ENCODE measurements around the gene PTOV1. TPM values are rescaled to one million over a fixed set of nuclear protein-coding genes. Genes with fewer than 3 reads are reported as not detected.

The PTOV1 gene
- total RNA-seq, 1 donor from 2014 or later = 124 TPM

DNA sequence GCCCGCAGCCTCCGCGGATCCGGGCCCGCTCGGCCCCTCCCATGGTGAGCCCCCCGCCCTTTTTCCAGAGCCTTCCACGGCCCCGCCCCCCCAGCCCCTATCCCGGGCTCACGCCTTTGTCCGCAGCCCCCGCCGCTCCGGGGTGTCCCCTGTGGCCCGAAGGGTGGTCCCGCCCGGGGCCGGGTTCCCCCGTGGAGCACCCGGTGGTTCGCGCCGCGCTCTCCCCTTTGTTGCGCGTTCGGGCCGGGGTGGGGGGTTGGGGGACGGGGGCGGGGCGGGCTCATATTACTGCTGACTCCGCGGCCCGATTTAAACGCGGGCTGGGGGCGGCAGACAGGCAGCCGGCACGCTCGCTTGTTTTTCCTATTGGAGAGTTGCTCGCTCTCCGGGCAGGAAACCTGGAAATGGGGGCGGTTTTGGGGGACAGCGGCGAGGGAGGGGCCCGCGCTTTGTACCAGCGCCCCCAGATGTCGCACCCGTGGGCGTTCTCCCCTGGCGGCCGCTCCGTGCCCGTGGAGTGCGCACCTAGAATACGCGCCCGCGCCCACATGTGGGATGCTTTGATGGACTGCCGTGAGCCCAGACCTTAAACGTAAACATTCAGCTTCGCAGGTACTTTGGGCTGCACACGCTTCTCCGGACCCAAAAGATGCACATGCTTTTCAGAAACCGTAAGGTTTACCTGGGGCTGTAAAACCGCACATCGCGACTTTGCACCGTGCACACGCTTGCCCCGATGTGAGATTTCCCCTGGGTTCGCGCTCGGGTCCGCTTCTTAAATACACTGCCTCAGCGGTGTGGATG, 699 bp downstream of the PTOV1 start:
- intact Hi-C loops (cut with DNase I) = no loop called here
- Histone ChIP-seq H3K36me3 (peaks cover 18% of the 10 kb centered on the region), H3K27me3 (ENCODE audit: low read depth) (no peaks in the 10 kb centered on the region), H3K4me3 (peak overlapping the region; percentile 96), H3K4me1 (peaks cover 27% of the 10 kb centered on the region), H3K9me3 (no peaks in the 10 kb centered on the region), H3K27ac (peak overlapping the region; percentile 99)
- no peak for ATAC-seq
- TF ChIP-seq, protein P1, sequence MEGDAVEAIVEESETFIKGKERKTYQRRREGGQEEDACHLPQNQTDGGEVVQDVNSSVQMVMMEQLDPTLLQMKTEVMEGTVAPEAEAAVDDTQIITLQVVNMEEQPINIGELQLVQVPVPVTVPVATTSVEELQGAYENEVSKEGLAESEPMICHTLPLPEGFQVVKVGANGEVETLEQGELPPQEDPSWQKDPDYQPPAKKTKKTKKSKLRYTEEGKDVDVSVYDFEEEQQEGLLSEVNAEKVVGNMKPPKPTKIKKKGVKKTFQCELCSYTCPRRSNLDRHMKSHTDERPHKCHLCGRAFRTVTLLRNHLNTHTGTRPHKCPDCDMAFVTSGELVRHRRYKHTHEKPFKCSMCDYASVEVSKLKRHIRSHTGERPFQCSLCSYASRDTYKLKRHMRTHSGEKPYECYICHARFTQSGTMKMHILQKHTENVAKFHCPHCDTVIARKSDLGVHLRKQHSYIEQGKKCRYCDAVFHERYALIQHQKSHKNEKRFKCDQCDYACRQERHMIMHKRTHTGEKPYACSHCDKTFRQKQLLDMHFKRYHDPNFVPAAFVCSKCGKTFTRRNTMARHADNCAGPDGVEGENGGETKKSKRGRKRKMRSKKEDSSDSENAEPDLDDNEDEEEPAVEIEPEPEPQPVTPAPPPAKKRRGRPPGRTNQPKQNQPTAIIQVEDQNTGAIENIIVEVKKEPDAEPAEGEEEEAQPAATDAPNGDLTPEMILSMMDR (IDR thresholded peaks at IDR 0.05) = no peak
- peak; percentile 53 for DNase-seq

DNA sequence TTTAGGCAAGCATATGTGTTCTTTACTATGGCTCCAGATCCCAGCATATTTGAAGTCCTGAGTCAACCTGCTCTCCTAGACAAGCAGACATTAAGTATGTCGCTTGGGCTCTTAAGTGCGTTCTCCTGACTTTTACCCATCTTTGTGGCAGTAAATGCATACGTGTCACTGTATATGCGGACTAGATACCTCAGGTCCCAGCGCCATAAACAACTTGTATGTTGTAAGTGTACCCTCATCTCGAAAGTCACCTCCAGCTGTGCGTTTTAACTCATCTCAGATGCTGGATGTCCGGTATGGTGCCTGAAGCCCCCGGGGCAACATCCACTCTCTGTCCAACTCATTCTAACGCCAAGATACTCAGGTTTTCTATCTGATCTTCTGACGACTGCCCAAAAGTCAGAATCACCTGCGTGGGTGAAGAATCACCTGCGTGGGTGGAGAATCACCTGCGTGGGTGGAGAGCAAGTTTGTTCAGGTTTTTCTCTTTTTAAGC, 1.7 kb downstream of the PTOV1 start:
- H3K9me3 ChIP-seq = no peaks in the 10 kb centered on the region
- no peaks in the 10 kb centered on the region for H3K27me3 ChIP-seq (ENCODE audit: low read depth)
- intact Hi-C loops (cut with DNase I) = no loop called here
- ATAC-seq (no peak), DNase-seq (no peak)
- peak overlapping the region; percentile 96 for H3K4me3 ChIP-seq
- no peak overlapping the region for H3K27ac ChIP-seq
- H3K4me1 ChIP-seq = peaks cover 27% of the 10 kb centered on the region
- peaks cover 29% of the 10 kb centered on the region for H3K36me3 ChIP-seq
- TF ChIP-seq, protein P1 (IDR thresholded peaks at IDR 0.05) = no peak

DNA sequence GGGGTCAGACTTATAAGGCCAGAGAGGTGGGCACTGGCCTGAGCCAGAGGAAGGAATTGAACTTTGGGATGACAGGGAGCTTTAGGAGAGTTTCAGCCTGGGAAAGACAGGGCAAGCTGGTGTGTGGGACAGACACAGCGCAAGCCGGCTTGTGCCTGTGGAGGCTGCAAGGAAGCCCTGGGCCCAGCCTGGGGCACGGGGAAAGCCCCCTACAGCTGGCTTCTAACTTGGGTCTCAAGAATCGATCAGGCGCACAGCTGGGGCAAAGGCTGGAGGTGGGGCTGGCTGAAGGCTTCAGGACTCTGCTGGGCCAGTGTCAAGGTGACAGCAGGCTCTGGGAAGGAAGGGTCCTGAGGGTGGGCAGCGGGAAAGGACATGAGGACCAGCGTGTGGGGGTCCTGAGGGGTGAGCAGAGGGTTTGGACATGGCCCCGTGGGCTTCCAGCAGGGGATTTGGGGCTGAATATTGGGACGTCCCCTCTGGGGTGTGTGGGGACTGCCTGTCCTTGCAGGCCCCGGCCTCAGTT, 3.0 kb downstream of the PTOV1 start:
- no peak for ATAC-seq

DNA sequence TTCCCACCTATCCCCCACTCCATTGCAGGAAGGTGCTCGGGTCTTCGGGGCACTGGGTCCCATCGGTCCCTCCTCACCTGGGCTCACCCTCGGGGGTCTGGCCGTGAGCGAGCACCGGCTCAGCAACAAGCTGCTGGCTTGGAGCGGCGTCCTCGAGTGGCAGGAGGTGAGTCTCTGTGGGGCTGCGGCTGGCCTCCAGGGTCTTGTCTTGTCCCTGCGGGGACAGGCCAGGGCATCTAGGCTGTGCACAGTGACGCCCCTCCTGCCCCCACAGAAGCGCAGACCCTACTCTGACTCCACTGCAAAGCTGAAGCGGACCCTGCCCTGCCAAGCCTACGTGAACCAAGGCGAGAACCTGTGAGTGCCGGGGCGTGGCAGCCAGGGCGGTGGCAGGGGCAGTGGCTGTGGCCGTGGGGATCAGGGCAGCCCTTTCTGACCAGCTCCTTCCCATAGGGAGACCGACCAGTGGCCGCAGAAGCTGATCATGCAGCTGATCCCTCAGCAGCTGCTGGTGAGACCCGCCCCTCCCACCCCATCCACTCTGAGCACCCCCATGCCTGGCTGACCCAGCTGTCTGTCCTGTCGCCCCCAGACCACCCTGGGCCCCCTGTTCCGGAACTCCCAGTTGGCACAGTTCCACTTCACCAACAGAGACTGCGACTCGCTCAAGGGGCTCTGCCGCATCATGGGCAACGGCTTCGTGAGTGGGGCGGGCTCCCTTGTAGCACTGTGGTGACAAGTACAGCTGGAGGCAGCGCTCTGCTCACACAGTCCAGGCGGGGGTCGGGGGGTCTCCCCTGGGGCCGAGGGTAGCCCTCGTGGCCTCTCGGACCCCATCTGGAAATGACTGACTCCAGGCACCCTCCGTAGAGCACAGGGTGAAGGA, 3.7 kb downstream of the PTOV1 start:
- Histone ChIP-seq H3K4me1 (peaks cover 27% of the 10 kb centered on the region), H3K9me3 (no peaks in the 10 kb centered on the region), H3K27ac (no peak overlapping the region), H3K4me3 (no peak overlapping the region), H3K36me3 (peaks cover 47% of the 10 kb centered on the region), H3K27me3 (ENCODE audit: low read depth) (no peaks in the 10 kb centered on the region)
- intact Hi-C loops (cut with DNase I) = no loop called here
- no peak for ATAC-seq
- TF ChIP-seq, protein P1 (IDR thresholded peaks at IDR 0.05) = no peak
- DNase-seq = peak; percentile 48

More for the DNA sequence above, 3.0 kb downstream of the PTOV1 start:
- H3K9me3 ChIP-seq = no peaks in the 10 kb centered on the region
- TF ChIP-seq, protein P1 (IDR thresholded peaks at IDR 0.05) = no peak
- H3K27ac ChIP-seq = no peak overlapping the region
- intact Hi-C loops (cut with DNase I) = no loop called here
- peaks cover 27% of the 10 kb centered on the region for H3K4me1 ChIP-seq
- no peaks in the 10 kb centered on the region for H3K27me3 ChIP-seq (ENCODE audit: low read depth)
- peaks cover 41% of the 10 kb centered on the region for H3K36me3 ChIP-seq
- H3K4me3 ChIP-seq = no peak overlapping the region
- no peak for DNase-seq

DNA sequence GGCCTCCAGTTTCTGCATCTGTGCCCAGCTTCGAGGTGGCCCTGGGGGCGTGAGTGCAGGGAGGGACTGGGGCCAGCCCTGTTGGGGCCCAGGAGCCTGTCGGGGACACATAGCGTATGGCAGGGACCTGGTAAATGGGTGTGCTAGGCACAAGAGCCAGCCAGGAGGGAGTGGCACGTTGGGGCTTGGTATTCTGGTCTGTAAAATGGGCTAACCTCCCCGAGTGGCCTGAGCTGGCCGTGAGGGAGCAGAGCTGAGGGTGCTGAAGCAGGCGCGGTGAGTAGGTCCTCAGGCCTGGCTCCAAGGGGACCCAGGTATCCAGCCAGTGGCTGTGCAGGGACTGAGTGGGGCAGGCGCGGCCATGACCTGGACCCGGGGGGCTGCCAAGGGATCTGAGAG, 4.3 kb downstream of the PTOV1 start:
- TF ChIP-seq, protein P1 (IDR thresholded peaks at IDR 0.05) = no peak
- Histone ChIP-seq H3K4me1 (peaks cover 23% of the 10 kb centered on the region), H3K36me3 (peaks cover 54% of the 10 kb centered on the region), H3K4me3 (no peak overlapping the region), H3K9me3 (no peaks in the 10 kb centered on the region), H3K27me3 (ENCODE audit: low read depth) (no peaks in the 10 kb centered on the region), H3K27ac (no peak overlapping the region)
- DNase-seq = no peak
- intact Hi-C loops (cut with DNase I) = no loop called here
- ATAC-seq = no peak

All from lower lobe of right lung (tissue), 2 donors.